Measurements from ENCODE around the gene DSG2.
A peak's percentile ranks its signal among the peaks of the same experiment; 100 is the strongest.
"Not testable (repeated sequence)": the region's sequence is repeated elsewhere in the genome, so short reads cannot be mapped to it uniquely, and the experiment has no call there.

The DSG2 gene

DNA sequence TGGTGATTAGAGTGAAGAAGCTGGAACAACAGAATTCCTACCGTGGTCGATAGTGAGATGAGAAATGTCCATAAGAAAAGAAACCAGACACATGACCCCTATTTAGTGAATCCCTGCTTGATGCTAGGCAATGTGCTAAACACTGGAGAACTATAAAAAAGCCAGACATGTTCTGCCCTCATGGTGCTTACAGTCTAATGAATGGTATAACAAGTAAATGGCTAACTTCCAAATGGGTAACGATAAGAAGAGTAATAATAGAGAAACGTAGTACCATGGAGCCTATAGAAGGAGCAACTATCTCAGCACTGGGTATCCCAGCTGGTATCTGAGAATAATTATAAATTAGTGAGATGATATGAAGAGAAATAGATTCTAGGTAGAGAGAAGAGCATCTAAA lies 5.0 kb downstream of the DSG2 start:
- no peak for DNase-seq

DNA sequence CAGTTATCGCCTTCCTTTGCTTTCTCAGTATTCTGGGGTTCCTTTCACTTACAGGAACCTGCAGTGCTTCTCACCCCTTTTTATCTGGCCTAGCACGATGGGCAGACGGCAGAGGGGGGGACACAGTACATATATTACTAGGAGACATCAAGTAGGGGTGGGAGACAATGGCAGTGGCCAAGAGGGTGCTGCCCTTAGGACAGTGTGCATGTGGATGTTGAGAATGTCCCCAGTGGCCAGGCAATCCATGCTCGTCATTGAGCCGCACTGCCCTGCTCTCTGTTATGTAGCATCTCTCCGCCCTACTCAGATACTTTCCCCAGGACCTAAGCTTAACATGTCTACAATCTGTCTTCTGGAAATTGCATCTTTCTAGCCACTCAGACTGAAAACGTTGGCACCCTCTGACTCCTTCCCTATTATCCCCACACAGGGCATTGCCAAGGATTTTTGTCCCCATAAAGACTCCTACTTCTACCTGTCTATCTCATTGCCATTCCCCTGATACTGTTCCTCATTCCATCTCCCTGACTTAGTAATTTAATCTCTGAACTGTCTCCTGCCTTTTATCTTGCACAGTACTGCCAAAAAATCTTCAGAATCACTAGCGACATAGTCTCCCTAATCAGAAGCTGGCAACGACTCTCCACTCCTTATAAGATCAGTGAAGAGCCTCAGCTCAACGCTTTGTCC lies 6.6 kb downstream of the DSG2 start:
- no peak for DNase-seq

DNA sequence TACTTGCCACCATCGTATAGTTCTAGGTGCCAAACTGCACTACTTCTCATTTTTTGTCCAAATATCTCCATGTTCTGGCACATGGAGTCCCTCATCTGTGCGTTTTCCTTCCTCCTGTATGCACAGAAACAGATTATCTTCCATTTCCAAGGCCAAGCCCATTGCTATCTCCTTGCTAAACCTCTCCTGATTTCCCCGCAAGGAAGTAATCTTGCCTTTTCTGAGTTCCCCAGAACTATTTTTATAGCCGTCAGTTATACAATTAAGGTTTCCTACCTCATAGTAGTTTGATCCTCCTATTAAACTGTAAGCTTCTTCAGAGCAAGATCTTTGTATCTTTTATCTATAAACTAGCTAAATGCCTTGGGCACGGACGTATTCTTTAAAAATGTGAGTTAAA lies 7.2 kb downstream of the DSG2 start:
- DNase-seq: no peak

DNA sequence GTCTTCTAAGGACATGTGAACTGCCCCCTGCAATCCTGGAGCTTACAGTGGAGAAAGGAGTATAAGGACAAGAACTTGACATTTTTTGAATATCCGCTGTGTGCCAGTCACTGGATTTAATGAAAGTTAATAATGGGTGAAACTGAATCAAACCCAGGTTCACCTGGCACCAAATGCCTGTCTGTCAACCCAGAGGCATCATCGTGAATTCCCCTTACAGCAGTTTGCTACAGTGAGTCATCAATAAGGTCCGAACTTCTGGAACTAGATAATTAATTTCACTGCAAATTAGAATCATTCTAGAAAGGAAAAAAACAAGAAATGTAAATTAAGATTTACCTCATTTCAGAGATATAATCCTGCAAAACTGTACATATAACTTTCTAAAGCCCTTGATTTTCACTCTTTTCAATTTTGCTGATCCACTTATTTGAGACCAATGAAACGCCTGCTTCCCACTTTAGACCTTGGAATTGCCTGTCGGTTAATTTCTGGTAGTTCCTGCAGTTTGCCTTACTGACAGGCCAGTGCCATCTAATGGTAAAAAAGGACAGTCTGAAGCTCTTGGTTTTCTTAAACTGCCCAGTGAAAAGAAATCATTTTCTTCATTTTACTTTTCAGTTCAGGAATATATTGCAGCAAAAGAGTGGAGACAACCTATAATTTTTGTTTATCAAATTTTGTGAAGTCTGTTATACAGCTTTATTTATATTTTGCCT lies 8.2 kb downstream of the DSG2 start:
- DNase-seq: no peak

DNA sequence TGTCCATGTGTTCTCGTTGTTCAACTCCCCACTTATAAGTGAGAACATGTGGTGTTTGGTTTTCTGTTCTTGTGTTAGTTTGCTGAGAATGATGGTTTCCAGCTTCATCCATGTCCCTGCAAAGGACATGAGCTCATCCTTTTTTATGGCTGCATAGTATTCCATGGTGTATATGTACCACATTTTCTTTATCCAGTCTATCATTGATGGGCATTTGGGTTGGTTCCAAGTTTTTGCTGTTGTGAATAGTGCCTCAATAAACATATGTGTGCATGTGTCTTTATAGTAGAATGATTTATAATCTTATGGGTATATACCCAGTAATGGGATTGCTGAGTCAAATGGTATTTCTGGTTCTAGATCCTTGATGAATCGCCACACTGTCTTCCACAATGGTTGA lies 9.1 kb downstream of the DSG2 start:
- DNase-seq: not testable (repeated sequence)

DNA sequence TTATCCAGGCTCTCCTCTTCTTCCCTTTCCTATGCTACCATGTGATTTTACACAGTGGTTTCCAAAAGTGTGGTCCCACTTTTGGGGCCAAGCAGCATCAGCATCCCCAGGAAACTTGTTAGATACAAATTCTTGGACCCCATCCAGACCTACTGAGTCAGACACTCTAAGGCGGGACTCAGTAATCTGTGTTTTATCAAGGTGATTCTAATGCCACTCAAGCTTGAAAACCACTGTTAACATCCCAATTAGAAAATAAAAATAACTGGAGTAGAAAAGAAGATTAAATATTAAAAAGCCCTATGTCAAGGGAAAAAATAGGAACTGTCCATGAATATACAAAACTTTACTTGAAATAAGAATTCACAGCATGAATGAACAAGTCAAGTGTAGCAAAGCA lies 10.8 kb downstream of the DSG2 start:
- DNase-seq: no peak

DNA sequence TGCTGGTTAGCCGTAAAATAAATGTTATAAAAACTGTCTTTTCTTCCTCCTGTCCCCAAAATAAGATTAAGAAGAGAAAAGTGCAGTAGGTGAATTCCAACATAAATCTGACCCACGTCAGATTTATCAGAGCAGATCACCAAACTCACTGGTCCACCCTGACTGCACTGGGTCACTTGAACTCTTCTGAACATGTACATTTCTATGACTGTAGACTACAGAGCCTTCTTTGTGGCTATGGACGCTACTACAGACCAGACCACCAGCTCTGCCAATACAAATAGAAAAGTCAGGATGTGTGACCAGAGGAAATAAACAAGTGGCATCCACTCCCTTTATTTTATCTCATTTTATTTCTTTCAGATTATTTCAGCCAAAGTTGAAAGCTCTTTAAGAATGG lies 11.6 kb downstream of the DSG2 start:
- DNase-seq: no peak

DNA sequence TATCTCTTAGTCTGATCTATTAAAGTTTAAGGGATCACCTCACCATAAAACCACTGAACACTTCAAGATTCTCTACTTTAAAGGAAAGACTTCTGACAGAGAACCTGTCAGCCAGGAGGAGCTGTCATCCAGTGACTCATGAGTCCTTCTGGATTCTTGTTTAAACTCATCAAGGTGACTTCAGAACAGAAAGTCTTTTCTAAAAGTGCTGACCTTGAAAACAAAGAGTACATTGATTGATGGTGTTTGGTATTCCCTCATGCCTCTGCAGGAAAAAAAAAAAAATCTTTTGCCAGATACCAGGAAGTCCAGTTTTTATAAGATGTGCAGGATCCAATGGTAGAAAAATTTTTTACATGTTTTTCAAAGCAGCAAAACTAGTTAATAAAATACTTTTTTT lies 12.3 kb downstream of the DSG2 start:
- DNase-seq: no peak

DNA sequence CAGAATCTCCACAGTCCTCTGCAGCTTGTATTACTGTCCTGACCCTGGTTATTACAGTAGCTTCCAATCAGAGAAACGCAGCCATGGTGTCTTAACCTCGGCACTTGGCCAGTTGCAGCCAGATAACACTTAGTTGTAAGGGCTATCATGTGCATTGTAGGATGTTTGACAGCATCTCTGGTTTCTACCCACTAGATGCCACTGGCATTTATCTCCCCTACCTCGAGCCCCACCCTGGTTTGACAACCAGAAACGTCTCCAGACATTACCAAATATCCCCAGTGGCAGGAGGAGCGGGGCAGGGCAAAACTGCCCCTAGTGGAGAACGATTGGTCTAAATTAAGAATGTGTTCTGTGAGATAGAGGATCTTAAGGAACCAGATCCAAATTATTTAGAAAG lies 13.1 kb downstream of the DSG2 start:
- DNase-seq: no peak

DNA sequence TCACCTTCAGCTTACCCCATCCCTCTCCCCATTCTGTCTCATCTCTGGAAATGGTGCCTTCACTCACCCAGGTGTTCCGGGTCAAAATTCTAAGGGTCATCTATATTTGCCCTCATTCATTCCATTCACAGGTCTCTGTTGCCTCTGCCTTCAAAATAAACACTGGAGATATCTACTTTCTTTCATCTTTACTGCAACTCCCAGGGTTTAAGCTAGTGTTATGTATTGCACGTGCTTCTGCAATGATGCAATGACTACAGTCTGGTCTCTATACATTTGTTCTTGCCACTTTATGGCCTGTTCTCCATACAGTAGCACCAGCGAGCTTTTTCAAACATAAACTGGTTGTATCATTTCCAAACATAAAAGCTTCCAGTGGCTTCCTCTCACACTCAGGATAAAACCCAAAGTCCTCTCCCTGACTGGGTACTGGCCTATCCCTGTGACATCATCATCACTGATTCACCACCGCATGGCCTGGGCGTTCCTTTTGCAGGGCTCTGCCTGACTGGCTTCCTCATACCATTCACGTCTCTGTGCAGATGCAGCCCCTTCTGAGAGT lies 14.3 kb downstream of the DSG2 start:
- DNase-seq: no peak

DNA sequence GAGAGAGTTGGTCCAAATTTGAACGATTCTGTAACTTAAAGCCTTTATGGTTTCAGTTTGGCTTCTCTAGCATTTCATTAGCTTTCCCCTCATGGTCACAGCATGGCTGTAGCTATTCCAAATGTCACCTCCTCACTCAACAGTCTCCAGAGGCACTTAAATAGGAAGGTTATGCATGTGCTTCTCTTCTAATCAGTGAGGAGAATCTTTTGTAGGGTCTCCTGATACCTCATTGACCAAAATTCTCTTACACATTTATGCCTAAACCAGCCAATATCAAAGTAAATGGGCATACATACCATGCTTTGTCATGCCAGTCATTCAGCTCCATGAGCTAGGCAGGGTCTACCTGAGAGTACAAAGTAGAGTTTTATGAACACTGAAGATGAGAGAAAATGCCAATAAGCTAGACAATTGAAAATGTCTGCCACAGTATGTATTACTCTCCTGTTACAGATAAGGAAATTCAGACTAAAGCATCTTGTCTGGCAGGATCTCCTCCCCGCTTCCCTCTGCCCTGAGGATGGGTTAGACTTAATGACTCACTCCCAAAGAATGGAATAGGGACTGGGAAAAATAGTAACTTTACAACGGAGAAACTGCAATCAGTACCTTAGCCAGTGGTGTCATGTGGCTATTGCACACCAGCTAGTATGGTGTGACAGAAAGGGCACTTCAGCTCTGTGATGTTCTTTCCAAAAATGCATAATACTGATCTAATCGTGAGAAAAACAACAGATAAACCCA lies 15.4 kb downstream of the DSG2 start:
- no peak for DNase-seq

DNA sequence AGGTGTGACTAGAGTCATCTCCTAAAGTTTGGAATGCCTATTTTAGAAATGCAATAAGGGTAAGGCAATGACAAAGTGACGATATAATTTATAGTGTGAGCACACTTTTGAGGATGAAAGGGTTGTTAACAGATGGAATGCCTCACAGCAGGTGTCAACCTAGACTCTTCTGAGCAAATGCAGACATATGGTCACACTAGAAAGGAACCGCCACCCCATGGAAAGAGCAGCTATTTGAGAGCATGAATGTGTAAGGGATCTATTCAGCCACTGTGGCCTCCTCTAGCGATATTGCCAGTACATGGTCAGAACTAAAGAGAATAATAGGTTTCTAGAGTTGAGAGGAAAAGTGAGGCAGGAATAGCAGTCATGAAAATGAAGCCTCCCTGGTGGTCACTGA lies 18.5 kb downstream of the DSG2 start:
- no peak for DNase-seq

DNA sequence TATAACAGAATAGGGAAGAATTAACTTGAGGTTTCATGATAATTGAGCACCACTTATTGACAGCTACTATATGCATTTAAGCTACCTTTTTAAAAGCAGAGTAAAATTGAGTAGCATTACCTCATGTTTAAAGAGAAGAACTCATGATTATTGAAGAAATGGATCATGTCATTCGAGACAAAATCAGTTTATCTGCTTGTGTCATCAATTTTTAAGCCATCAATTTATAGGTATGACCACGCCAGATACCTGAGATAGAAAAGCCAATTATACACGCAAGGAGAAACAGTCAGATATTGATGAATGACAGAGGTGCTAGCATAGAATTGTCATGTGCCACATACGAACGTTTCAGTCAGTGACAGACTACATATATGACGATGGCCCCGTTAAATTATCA lies 28.4 kb downstream of the DSG2 start:
- DNase-seq: no peak

DNA sequence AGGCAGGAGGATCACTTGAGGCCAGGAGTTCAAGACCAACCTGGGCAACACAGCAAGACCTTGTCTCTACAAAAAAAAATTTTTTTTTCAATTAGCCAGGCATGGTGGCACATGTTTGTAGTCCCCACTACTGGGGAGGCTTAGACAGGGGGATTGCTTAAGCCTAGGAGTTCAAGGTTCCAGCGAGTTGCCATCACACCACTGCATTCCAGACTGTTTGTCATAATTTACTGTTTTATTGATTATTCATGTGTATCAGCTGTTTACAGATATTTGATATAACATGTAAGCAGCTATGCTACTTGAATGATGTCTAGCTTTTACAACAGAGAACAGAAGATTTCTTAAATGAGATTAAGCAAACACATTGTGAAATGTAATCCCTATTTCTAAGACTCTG lies 35.3 kb downstream of the DSG2 start:
- no peak for DNase-seq

DNA sequence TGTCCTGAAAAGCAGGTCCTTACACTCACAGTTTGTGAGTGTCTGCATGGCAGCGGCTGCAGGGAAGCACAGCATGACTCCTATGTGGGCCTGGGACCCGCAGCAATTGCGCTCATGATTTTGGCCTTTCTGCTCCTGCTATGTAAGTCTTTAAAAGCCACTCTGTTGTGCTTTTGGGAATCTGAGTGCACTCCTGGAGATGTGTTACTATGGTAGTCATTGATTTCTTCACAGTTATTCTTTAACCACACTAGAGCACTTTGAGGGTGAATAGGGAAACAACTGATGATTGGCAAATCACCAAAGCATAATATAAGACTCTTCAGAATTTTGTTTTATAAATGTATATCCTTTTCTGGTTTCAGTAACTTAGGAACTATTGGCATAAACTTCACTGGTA lies 40.9 kb downstream of the DSG2 start:
- DNase-seq: no peak

DNA sequence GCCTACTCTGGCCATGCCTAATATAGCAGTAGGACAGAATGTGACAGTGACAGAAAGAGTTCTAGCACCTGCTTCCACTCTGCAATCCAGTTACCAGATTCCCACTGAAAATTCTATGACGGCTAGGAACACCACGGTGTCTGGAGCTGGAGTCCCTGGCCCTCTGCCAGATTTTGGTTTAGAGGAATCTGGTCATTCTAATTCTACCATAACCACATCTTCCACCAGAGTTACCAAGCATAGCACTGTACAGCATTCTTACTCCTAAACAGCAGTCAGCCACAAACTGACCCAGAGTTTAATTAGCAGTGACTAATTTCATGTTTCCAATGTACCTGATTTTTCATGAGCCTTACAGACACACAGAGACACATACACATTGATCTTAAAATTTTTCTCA lies 48.5 kb downstream of the DSG2 start:
- no peak for DNase-seq

DNA sequence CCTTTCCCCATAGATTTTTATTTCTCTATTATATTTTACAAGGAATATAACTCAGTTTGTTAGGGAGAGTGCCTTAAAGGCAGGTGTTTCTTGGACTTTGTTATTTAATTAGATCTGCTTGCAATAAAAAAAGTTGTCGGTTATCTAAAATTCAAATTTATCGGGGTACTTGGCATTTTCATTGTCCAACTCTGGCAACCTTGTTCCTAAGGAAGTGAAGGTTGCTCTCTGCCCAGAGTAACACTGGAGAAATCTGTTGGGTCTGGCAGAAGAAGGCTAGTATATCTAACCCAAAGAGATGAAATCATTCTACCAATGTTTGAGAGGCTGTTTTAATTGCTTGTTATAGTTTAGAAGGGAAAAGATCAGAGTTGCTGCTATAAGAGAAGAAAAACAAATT lies 50.9 kb downstream of the DSG2 start:
- DNase-seq: no peak

DNA sequence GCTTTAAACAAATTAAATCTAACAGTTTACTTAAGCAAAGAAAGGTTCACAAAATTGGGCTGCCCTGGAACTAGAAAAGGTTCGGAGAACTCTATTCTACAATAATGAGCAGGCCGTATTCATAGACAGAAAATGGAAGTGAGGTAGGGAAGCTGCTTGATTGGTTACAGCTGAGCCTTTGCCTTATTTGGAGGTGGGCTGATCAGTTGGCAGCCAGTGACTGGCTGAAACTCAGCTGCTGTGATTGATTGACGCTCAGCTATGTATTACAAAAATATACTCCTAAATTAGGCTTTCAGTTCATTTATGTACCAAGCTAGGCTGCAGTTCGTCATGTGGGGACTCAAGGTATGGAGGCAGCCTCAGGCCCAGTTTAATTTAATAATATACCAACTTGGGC lies 51.4 kb downstream of the DSG2 start:
- no peak for DNase-seq

DNA sequence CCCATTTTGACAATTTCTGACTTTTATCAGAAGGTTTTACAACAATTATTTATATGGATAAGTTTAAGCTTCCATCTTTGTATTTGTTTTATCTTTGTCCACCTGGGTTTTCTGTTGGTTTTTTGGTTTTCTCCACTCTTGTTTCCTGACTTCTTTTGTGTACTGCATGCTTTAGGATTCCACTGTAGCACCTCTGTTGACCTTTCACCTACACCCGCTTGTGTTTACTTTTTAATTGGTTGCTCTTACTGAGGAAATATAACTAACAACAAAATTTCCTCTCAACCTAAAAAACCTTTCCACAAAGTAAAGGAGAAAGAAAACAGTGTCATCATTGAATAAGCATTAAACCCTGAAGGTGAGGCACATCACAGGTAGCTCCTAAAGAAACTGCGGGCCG lies 53.9 kb downstream of the DSG2 start:
- DNase-seq: no peak

DNA sequence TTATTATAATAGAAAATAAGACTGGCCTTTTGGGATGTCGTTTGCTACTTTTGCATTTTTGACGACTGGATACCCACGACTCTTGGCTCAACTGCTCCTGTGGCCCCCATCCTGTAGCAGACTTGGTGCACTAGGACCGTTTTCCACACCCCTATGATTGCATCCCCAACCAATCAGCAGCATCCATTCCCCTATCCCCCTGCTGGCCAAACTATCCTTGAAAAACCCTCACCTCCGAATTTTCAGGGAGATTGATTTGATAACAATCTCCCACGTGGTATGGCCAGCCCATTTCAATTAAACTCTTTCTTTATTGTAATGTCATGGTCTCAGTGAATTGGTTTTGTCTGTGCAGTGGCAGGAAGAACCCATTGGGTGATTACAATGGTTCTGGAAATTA lies 55.8 kb downstream of the DSG2 start:
- DNase-seq: no peak

DNA sequence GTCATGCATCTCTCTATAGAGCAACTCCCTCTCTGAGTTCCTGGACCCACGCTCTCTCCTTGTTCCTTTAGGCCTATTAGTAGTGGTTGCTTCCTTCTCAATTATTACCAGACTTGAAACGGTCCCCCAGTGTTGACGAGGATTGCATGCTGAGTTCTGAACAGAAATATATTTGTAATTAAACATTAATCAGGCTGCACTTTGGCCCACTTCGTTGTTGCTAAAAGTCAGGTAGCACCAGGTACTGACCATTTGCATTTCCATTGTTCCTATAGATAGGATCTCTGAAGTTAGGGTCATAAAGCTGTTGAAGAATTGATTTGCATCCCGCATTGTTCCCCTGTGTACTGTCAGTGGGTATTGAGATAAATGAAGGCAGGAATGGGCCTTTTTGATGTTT lies 56.8 kb downstream of the DSG2 start:
- DNase-seq: no peak

DNA sequence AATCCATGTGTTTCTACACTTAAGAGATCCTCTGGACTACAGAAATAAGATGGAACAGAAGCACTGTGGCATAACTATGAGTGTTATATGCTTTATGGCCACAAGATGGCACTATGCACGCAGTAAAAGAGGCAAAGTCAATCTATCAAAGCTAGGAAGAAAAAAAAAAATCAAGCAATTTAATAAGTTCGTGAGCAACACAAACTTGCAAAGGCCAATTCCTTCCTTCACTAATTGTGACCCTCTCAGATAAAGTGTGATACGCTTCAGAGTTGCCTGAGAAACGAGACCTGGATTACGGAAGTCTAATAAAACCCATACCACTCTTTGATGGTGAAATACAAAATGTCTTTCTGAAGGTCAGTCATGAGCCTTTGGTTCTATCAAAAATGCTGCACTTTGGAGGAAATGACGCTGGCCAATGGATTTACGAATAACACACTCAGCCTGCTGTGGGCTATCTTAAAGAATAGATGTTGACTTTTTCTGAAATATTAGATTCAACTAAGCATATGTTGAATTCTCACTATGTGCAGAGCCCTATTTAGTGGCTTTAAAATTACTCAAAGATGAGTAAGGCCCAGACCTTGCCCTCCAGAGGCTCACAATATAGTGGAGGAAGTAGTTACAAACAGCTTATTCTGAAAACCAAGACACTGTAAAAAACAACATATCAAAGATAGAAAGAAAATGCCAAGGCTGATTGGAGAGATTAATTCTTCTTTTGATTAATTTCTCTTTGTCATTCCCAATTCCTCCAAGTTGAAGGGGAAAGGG lies 58.2 kb downstream of the DSG2 start:
- DNase-seq: peak; percentile 9

DNA sequence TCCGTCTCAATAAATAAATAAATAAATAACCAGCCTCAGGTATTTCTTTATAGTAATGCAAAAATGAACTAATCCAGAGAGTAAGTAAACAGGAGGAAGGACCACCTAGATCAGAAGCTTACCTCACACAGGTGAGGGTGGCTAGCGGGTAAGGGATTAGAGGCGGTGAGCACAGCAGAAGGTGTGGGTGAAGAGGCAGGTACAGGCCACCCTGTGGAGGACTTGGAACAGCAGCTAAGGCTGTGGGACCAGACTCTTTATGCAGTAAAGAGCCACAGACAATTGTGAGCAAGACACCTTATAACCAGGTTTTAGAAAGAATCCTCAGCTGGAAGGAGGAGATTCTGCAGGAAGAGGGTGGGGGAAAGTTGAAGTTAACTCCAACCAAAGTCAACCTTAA lies 59.5 kb downstream of the DSG2 start:
- no peak for DNase-seq
